ENCODE results near the gene ANO2.
"Not testable (repeated sequence)": the region's sequence is repeated elsewhere in the genome, so short reads cannot be mapped to it uniquely, and the experiment has no call there.

The ANO2 gene

DNA sequence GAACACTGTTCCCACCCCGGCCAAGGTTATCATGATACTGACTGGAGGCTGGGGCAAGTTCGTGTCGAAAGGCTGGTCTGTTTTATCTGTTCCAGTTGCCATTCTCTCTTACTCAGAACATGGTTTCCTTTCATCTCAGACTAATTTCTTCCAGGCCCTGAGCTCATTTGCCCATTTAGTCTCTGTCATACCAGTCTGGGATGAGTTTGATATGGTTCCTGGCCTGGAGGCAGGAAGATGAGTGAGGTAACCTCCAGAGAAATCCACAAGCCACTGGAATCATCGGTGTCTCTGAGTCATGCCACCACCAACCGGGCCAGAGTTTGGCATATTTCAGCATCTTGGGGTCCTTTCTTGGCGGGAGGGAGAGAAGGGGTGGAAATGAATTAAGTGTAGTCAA, 398.4 kb downstream of the ANO2 start:
- no peak for DNase-seq (ENCODE audit: low read depth)

DNA sequence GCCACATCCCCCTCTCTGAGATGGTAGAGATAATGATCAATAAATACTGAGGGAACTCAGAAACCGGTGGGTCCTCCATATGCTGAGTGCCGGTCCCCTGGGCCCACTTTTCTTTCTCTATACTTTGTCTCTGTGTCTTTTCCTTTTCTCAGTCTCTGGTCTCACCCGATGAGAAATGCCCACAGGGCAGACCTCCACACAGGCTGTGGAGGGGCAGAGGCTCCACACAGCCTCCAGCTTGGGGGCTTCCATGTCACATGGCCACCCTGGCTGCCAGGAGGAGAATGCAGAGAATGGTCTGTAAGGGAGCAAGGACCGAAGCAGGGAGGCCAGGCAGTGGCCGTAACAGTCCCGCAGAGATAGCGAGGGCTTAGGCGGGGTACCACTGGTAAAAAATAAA, 407.3 kb downstream of the ANO2 start:
- no peak for DNase-seq (ENCODE audit: low read depth)

DNA sequence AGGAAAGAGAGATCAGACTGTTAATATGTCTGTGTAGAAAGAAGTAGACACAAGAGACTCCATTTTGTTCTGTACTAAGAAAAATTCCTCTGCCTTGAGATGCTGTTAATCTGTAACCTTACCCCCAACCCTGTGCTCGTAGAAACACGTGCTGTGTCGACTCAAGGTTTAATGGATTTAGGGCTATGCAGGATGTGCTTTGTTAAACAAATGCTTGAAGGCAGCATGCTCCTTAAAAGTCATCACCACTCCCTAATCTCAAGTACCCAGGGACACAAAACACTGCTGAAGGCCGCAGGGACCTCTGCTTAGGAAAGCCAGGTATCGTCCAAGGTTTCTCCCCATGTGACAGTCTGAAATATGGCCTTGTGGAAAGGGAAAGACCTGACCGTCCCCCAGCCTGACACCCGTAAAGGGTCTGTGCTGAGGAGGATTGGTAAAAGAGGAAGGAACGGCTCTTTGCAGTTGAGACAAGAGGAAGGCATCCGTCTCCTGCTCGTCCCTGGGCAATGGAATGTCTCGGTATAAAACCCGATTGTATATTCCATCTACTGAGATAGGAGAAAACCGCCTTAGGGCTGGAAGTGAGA, 407.9 kb downstream of the ANO2 start:
- DNase-seq (ENCODE audit: low read depth) = not testable (repeated sequence)

DNA sequence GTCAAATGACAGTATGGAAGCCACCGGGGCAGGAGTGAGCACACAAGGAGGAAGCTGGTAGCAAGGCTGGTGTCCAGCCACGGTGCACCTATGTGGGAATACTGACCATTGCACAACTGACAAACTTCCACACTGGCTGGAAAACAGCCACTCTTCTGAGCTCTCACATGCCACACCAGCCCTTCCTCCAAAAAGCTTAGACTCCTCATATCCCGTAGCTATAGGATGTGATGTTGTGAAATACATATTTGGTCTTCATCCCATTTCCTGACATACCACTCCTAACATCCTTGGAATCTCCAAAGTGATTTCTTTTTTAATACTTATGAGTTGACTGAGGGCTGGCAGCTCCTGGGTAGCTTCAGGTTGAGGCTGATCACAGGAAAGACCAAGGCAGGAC, 409.5 kb downstream of the ANO2 start:
- DNase-seq (ENCODE audit: low read depth) = no peak

DNA sequence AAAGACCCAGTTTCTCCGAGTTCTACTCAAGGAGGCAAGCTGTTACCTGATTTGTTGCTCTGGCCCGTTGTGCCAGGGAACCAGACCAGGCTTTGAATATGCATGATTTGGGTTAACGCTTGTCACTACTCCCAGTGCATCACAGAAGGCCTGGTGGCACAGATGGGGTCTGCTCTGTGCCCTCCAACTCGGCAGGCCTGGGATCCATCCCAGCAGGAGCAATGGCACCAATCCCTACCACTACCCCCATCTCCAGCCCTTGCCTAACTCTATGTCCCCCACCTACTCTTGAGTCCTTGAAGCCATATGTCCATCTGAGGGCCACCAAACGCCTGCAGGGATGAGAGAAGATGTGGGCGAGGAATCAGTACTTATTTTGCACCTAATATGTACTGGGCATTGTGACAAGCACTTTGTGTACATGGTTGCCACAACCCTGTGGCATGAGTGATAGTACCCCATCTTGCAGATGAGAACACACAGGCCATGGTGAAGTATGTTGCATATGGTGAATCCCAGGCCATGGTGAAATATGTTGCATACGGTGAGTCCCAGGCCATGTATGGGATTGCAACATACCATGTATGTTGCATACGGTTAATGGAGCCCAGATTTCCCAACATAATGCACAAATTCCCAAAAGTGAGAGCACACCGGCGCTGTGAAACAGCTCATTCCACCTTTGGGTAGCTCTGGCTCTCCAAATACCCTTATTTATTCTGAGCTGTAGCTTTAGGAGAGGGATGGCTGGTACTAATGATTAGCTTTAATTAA, 410.4 kb downstream of the ANO2 start:
- no peak for DNase-seq (ENCODE audit: low read depth)

DNA sequence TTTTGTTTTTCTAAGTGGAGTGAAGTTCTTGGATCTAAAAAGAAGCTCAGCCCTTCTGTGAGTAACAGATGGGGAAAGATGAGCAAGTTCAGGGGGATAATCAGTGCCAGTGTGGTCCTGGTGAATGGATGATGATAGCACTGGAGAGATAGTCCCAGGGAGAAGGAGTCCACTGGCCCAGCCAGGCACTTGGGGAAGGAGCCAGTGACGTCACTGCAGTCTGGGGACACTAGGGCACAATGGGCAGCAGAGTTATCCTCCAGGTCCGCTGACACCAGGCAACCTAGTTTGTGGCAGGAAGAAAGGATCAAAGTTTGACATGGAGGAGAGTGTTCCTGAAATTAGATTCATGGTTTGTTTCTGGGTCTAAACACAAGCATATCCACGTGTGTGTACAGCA, 411.7 kb downstream of the ANO2 start:
- no peak for DNase-seq (ENCODE audit: low read depth)

DNA sequence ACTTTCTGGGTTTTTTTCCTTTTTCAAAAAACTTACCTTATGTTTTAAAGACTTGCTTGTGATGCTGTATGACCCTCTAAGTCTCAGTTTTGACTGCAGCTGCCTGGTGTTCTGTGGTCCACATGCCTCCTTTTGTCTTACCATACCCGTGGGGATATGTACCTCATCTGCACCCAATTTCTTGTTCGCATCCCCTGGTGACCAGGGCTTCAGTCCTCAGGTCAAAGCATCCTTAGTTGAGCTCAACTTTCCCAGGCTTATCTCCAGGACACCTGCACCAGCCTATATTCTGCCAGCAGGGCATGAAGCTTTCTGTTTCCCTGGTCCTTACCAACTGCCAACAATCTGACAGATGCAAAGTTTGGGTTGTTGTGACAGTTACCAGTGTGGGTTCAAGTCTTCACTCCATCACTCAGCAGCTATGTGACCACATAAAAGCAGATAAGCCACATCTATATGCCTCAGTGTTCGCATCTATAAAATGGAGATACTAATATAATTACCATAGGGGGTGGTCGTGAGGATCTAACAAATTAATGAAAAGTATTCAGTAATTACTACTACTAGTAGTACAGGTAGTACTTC, 419.2 kb downstream of the ANO2 start:
- no peak for DNase-seq (ENCODE audit: low read depth)

DNA sequence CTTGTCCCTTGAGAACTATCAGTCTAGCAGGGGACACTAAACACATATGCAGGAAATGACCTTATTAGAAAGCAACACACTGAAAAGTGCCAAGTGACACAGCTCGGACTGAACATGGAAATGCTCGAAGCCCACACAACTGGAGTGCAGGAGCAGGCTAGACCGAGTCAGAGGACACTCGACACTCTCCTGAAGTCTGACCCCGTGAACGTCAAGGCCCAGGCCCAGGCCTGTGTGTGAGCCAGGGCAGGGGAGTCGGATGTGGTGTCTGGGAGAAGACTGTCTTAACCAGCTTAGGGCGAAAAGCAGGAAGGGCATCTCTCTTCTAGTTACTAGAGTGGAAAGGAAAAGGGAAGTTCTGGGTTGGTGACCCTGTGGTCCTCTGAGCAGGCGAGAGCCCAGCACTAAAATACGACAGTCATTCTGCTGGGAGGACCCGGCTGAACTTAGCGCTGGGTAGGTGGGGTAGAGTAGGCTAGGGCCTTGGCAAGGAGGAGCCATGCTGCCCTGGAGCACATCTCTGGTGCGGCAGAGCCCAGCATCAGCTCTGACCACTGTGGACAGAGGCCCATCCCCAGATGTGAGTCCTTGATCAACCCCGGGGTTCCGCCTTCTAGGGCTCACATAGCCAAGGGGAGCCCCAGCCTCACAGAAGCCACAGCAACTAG, 420.2 kb downstream of the ANO2 start:
- no peak for DNase-seq (ENCODE audit: low read depth)

DNA sequence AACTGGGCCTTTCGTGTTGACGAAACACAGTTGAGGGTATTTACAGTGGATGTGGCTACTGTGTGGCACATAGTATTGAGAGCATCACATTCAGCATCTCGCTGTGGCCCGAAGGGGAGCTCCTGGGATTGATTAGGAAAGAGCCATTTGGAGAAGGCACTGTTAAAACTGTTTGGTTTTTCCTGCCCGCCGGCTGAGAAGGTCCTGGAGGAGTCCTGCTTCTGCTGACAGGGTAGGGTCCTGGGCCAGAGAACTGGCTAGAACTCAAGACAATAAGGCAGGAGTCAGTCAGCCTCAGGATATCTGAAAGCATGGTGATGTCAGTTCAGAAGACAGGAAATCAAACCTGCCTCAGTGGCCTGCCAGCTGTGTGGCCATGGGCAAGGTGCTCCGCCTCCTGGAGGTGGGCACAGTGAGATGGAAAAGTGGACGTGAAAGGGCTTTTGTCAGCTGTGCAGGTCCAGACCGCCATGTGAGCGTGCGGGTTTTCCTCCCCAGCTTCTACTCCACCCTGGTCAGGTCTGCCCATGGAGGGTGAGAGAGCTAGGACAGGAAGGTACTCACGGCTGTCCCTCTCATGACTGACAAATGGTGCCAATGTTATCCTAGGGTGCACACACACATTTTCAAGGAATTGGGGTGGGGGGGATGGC, 420.8 kb downstream of the ANO2 start:
- DNase-seq (ENCODE audit: low read depth) = no peak

DNA sequence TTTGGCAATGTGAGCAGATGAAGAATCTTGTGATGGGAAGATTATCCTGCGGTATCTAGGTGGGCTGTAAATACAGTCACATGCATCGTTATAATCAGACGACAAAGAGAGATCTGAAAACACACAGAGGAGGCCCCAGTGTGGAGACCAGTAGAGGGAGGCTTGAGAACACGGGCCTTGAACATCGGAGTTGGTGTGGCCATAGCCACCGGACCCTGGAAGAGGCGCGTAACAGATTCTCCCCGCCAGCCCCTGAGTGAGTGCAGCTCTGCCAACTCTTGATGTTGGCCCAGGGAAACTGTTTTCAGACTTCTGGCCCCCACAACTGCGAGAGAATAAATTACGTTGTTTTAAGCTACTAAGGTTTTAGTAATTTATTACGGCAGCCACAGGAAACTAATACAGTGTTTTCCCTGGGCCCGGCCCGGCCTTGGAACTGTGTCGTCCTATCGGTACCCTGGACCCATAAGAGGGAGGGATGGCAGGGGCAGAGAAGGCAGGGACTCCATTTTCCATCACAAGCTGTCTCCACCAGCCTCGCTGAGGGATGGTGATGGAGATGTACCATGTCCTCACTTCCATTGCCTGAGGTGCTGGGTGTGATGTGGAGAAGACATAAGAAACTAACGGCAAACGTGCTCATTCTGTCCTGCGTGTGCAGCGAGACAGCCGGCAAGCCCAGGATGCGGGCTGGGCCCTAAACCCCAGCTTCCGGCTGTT, 421.5 kb downstream of the ANO2 start:
- DNase-seq (ENCODE audit: low read depth) = no peak

DNA sequence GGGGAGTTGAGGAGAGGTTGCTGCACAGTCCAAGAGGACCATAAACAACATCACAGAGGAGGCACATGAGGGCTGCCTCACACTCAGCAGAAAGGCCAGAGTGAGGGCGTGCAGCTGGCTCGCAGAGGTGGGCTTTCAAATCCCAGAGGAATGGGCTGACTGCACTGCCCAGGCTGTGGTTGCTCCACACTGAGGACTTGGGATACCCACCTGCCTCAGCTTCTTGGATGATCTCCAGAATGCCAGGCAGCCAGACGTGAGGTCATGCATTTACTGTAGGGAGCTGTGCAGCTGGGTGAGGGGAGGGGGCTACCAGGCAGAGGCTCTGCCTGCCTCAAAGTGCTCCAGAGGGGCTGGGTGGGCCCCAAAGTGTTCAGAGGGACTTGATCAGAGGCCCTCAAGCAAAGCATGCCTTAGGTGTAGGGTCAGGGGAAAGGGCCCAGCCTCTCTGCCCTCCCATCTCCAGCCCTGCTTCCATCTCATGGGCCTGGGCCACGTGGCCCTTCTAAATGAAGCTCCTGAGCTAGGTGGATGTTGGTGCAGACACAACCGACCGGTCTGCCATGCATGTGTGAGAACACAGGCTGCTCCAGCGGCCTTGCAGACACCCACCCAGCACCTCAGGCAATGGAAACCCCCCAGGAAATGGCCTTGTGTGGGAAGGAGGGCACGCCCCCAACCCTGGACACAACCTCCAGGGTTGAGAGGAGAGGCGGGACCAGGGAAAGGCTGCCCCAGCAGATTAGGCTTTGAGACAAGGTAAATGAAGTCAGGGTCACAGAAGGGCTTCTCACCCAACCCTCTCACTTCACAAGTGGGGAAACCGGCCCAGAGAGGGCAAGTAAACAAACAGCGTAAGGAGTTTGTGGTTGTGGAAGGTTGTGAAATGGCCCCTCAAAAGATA, 422.4 kb downstream of the ANO2 start:
- DNase-seq (ENCODE audit: low read depth) = no peak

DNA sequence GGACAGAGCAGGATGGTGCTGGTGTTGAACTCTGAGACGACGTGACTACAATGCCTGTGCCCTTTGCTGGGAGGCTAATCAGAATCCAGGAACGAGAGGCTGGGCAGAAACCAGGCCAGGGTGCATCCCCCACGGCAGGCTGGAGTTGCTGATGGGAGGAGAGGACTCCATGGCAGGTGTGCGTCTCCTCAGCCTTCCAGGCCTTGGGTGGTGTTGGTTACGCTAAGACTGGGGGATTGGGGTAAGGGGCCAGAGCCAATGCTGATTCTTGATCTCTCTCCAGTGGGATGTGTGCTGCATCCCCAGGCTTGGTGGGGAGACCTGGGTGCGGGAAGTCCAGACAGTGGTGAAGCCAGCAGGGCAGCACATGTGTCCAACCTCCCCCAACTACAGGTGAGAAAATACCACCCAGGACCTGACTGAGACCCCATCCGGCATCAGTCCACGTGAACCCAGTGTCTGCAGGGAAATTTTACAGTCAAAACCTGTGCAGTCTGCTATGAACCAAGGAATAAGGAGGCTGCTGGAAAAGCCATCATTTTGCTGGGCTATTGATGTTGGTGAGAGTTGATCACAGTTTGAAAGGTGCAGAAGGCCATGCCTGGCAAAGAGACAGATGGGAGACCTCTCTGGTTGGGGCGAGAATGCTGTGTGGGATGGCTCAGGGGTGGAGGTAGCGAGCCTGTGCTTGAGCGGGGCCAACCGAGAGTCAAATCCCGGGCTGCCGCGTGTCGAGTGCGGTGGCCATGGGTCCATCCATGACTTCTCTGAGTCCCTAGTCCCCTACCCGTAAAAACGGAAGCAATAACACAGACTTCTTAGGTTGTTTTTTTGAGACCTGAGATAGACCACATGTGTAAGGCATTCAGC, 423.4 kb downstream of the ANO2 start:
- DNase-seq (ENCODE audit: low read depth) = no peak

DNA sequence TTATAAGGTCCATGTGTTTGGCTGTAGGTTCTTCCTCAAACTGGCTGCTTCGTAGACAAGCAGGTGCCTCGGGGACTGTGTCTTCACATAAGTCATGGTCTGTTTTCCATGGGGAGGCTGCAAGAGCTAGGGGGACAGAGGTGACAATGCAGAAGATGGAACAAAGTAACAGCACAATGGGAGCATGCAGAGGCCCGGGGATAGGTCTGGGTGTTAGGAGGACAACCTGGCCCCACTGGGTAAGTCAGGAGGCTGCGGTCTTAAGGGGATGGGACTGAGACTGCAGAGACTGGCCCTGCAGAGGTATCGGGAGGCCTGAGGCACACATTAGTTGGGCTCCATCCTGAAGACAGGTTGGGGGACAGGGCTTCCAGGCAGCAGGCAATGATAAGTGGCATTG, 424.2 kb downstream of the ANO2 start:
- DNase-seq (ENCODE audit: low read depth) = no peak

DNA sequence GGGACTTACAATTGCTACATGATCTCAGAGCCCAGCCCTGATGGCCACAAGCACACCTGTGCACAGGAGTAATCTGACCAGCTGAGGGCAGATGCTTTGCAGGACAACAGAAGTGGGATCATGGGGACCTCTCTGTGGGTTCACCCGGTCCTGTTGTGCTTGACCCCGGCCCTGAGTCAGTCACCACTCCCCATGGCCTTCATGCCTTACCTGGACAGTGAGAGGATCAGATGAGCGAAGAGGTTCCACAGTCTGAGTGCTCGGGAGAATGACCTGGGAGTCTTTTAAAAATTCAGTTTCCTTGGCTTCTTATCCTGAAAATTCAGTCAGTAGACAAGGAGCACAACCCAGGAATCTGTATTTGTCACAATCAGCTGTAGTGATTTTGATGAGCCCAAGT, 425.0 kb downstream of the ANO2 start:
- DNase-seq (ENCODE audit: low read depth) = no peak

DNA sequence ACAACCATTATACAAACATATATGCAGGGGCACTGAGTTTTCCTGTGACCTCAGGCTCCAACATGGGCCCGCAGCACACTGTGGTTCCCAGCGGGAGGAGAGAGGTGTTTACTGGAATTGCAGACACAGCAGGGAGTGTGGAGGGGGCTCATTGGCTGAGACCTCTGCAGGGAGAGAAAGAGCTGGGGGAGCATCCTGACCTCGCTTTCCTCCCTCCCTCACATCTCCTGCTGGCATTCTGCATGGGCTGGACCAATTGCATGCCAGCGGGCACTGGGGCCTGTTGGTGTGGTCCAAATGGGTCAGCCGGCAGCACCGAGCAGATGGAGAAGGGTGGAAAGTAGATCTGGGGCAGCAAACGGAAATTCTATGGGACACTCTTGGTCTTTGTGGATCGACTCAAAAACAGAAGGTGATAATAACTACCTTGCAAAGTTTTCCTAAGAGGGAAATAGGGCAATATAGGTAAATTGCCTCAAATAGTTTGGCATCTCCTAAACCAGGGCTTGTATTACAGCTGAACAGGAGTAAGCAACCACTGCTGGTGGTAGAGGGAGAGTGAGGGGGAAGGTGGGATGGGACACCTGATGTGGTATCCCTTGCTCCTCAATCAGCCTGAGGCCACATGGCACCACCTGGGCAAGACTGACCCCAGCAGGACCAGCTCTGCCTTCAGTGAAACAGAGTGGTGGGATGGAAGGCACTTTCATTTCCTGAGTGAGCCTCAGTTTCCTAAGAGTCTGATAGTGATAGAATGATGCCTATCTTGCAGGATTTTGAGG, 426.3 kb downstream of the ANO2 start:
- no peak for DNase-seq (ENCODE audit: low read depth)

DNA sequence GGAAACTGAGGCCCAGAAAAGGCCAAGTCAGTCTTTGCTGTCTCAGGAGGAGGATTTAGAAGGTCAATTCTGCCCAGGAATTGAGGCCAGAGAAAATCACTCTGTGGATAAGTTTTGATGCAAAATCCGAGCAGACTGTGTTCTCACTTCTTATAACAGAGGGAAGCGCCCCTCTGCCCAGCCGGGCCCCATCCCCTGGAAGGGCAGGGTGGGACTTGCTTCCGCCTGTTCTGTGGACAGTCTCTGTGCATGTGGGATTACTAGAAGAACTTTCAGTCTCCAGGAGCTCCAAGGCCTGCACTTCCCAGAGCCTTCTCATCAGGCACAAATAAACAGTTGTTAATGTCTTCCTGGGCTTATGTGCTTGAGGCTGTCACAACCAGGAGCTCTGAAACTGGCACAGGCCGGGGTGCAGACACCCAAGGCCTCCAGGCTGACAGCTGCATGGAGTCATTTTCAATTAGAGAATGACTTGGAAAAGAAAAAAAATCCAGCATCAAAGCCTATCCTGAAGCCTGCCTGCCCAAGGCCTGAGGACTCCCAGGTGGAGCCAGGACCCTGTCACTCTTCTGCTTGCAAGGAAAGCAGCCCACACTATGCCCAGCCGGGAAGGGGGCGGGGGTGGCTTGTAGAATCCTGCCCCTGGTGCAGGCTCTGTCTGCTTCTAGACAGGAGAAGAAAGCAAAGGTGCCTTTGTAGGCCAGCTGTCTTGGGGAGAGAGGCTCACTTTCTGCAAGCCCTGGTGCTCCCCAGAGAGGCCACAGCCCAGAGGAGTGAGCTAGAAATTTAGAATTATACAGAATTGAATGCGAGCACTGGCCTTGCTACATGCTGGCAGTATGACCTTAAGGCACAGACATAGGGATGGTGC, 428.5 kb downstream of the ANO2 start:
- DNase-seq (ENCODE audit: low read depth) = no peak

DNA sequence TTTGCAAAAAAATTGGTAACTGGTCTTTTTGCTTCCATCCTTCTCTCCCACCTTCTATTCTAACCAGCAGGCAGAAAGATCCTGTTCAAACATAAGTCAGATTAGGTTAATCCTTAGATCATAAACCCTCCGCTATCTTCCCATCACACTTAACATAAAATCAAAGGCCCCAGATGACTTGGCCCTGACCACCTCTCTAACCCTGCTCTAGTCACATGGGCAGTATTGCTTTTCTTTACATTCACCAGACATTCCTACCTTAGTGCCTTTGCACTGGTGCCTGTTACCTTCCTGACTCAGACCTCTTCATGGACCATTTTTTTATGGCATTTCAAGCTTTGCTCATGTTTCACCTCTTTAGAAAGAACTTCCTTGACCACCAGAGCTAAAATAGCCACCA, 429.6 kb downstream of the ANO2 start:
- no peak for DNase-seq (ENCODE audit: low read depth)

DNA sequence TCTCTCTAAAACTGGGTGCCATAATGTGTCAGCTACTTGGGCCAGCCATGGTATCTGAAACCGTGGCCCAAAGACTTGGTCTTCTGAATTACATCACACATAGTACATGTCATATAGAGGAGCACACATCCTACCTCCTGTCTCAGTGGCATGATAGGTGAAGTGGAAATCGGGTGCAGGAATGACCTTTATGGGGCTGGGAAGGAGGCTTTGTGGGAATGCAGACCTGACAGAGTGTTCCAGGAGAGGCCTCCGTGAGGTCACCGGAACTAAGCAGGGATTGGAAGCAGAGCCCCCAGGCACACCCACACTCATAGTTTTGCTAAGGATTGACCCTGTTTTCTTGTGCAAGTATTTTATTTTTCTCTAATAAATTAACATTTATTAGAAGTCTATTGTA, 430.5 kb downstream of the ANO2 start:
- no peak for DNase-seq (ENCODE audit: low read depth)
